ENCODE data around the gene PEX10.

The PEX10 gene

GRCh38 chr1:2425892-2426291, 13.5 kb upstream of the PEX10 start:
- no peak for DNase-seq (ENCODE audit: low read depth in 3 of 3)

GRCh38 chr1:2422523-2422922, 10.2 kb upstream of the PEX10 start:
- DNase-seq (ENCODE audit: low read depth in 3 of 3): no peak

- DNase-seq (ENCODE audit: low read depth in 3 of 3): no peak
Observed at GRCh38 chr1:2419416-2419815, 7.1 kb upstream of the PEX10 start.

- no peak for DNase-seq (ENCODE audit: low read depth in 3 of 3)
Observed at GRCh38 chr1:2418791-2419320, 6.5 kb upstream of the PEX10 start.

- DNase-seq (ENCODE audit: low read depth in 3 of 3): no peak
Observed at GRCh38 chr1:2417833-2418225, 5.5 kb upstream of the PEX10 start.

- DNase-seq (ENCODE audit: low read depth in 3 of 3): no peak
Observed at GRCh38 chr1:2417083-2417832, 4.9 kb upstream of the PEX10 start.

DNA sequence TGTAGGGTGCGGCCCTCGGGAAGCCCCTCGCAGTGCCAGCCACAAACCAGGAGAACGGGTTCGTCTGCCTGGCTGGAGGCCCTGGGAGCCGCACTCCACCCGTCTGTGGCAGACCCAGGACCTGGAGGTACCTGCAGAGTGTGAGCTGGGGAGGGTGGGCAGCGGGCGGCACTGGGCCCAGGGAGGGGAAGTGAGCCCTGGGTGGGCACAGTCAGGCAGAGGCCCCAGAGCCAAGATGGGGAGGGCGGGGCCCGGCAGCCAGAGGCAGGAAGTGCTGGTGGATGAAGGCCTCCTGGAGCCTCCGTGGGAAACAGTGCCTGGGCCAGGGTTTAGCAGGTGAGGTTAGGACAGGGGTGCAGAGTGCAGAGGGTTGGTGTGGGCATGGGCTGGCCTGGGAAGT, 4.0 kb upstream of the PEX10 start:
- DNase-seq (ENCODE audit: low read depth in 3 of 3): peak in 1 of 3 experiments; percentile 37

GRCh38 chr1:2415801-2416208, 3.4 kb upstream of the PEX10 start:
- DNase-seq (ENCODE audit: low read depth in 3 of 3): peak; percentile 24 to 48 (median 26)

GRCh38 chr1:2415337-2415736, 3.0 kb upstream of the PEX10 start:
- no peak for DNase-seq (ENCODE audit: low read depth in 3 of 3)

DNA sequence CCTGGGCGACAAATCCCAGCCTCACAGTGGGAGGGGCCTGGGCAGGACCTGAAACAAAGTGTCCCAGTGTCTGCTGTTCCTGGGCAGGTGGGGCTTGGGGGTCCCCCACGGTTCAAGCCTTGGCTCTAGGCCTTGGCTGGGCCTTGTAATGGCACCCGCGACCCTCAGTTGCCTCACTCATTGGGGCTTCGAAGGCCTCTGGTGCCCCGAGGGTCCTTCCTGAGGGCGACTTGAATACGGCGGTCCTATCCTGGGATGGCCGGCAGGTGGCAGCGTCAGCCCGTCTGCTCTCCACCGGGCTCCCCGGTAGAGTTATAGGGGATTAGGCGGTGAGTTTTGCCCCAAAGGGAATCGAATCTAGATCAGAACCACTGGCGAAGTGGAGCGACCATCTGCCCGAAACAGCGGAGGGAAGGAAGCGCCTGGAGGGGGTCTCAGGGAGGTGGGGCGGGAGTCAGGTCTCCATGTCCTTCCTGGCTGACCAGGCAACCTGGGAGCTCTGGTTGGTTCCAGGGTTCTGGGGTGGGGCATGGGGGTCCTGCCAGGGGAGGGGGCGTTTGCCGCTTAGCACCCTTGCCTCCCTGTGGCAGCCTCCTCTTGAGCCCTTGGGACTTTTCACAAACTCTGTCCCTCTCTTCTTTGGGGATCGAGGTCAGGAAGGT, 2.1 kb upstream of the PEX10 start:
- peak; percentile 56 to 78 (median 66) for DNase-seq (ENCODE audit: low read depth in 3 of 3)

DNA sequence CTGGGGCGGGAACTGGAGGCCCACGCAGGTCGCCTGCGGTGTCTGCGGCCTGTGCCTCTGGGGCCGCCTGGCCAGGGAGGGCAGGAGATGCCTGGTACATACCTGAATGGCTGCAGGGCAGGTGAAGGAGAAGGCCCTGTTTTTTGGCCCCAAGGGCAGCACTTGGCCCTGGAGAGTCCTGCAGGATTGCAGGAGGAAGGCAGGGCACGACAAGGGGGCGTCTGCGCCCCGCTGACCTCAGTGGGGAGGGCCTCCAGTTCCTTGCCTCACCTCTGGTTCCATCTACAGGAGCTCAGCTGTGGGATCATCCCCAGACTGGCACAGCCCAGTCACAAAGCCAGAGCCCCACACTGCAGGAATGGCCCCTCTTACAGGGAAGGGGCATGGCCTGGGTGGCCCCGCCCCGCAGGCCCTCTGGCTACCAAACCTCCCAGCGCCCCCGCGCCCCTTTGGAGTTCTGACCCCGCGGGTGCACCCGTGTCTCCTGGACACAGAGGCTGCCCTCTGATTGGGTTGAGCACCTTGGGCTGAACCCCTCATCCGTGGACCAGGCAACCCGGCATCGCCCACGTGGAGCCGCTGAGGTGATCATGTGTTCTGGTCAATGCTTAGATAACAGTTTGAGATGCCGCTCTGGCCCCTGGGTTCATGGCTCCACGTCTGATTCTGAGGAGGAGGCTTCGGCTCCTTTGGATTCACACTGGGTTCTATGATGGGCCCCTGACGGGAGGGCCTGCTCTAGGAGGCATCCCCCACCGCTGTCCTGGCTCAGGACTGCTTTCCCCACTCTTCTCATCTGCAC, 1.3 kb upstream of the PEX10 start:
- peak in 1 of 3 experiments; percentile 29 for DNase-seq (ENCODE audit: low read depth in 3 of 3)

DNA sequence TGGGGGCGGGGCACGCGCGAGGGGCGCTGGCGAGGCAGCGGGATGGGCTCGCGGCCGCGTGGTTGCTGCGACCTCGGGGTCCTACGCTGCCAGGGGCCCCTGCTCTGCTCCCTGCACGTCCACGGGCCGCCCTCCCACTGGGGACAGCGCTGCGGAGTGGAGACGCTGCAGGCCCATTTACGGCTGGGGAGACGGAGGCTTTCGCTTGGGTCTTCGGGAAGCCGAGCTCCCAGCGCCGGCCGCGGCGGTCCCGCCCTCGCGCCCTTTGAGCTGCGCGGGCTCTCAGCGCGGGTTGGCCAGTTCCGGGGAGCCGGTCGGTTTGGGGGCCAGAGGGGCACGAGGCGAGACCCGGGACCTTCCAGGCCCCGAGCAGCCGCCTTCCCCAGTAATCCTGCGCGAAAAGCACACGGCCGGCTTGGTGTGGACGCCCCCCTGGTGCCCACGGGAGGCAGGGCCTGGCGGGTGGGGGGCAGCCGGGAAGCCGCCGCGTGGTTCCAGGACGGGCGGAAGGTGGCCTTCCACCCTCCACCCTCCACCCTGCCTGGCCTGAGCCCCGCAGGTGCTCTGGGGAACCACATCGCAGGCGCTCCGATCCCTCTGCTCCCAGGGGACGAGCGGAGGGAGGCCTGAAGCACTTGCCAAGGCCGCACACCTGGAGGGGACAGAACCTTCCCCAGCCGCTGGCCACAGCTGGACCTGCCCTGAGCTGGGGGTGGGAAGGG, 570 bp upstream of the PEX10 start:
- peak in 1 of 3 experiments; percentile 29 for DNase-seq (ENCODE audit: low read depth in 3 of 3)

DNA sequence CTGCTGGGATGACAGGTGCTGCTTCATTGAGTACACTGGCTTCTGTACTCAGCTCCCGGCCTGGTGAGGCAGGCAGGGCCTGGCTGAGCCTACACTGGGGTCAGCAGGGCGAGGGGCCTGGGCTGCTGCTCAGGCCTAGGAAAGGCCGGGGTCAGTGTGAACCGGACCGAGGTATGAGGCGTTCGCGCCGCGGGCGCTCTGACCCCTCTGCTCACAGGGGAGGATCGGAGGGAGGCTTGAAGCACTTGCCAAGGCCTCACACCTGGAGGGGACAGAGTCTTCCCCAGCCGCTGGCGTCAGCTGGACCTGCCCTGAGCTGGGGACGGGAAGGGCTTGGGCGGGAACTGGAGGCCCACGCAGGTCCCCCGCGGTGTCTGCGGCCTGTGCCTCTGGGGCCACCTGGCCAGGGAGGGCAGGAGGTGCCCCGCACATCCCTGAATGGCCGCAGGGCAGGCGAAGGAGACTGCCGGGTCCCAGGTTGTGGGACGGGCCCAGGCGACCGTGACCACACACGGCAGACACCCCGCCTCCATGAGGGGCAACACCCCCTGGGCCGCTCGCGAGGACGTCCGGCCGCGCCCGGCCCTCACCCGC, 466 bp downstream of the PEX10 start:
- DNase-seq (ENCODE audit: low read depth in 3 of 3): peak in 1 of 3 experiments; percentile 34

- DNase-seq (ENCODE audit: low read depth in 3 of 3): no peak
Observed at GRCh38 chr1:2409745-2410144, 2.6 kb downstream of the PEX10 start.

DNA sequence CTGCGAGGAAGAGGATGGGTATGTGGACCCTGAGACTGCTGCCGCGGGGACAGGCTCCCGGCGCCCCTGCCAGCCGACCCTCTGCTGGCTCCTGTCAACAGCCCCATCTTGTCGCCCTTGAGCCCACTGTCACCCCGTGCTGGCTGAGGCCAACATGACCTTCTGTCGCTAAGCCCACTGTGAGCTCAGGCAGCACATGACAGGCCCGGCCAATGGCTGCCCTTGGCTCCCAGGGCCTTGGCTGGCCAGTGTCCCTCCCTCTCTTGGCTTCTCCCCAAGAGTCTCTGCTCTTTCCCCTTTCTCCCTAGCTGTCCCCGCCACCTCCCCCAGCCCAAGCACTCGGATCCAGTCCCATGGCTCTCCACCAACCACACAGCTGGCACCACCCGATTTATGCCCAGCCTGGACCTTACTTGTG, 3.5 kb downstream of the PEX10 start:
- DNase-seq (ENCODE audit: low read depth in 3 of 3): no peak

DNA sequence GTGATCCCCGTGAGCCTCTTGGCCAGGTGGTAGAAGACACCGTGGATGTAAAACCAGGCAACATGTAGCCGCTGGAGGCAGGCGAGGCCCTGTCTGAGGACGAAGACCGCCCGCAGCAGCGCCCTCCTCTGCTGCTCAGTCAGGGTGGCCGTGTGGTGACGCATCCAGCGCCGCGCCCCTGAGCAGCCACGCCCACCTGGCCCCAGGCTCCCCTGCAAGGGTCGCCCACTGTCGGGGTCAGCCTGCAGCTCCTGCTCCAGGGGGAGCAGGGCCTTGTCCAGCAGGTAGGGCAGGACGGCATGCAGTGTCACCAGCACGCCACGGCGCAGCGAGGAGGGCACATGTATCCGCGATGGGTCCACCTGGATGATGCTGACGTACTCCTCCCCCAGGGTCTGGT, 3.9 kb downstream of the PEX10 start:
- no peak for DNase-seq (ENCODE audit: low read depth in 3 of 3)

DNA sequence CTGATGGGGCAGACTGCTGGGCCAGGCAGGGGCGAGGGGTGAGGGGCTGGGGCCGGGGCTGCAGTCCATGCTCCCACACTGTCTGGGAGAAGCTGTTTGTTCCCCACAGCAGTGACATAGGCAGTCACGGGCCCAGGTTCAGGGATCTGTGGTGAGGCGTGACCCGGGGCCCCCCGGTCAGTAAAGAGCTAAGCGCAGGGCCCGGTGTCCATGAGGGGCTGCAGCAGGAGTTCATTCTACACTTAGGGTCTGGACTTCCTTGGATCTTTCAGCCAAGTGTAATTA, 4.4 kb downstream of the PEX10 start:
- no peak for DNase-seq (ENCODE audit: low read depth in 3 of 3)

DNA sequence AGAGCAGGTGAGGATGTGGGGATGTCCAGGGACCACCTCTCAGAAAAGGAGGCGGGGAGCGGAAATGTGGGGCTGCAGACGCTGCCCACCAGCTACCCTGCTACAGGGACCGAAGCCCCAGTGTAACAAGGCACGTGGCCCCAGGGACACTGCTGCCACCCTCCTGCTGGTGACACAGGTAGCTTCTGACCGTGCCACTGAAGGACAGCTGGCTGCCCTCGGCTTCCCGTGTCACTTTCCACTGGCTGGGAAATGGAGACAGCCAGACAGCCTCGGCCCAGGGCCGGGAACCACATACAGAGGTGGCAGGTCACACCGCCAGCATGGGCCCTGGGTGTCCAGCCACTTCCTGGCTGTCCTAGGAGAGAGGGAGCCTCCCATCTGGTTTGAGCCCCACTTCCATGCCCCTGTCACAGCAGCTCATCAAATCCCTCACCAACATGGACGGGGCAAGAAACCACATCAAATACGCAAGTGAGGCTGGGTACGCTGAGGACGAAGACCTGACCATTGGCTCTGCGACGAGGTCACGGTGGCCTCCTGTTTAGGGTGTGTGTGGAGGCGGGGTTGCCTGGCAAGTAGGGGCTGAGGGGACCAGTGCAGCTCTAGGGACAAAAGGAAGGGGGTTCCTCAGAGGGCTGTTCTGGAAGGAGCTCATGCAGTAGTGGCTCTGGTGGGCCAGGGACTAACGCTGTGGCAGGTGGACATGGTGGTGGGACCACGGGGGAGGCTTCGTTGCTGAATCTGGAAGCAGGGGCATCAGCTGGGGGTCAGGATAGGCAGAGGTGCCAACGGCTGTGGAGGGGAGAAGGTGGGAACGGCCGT, 5.0 kb downstream of the PEX10 start:
- DNase-seq (ENCODE audit: low read depth in 3 of 3): no peak

DNA sequence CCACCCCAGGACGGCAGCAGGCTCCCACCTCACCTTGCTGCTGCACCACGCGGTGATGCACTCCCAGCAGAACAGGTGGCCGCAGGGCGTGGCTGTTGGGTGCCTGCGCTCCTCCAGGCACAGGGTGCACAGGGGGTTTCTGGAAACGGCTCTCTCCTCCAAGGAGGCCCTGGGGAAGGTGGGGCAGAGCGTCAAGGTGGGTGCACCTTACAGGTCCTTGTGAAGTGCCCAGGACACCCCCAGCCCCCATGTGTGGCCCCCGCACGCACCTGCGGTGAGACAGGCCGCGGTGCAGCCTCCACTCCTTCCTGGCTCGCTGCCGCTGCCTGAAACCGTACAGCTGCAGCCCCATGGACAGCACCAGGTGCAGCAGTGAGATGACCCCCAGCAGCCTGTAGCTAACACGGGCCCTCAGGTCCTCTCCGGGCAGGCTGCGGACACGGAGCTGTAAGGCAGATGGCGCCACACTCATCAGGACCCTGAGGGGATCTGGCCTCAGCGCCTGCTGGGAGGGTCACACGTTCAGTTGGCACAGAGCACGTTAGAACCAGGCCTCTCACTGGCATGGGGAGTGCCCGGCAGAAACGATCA, 5.8 kb downstream of the PEX10 start:
- no peak for DNase-seq (ENCODE audit: low read depth in 3 of 3)

GRCh38 chr1:2405588-2406295, 6.6 kb downstream of the PEX10 start:
- no peak for DNase-seq (ENCODE audit: low read depth in 3 of 3)
